Measurements from ENCODE around the gene CLDN16.

The CLDN16 gene

GRCh38 chr3:190371152-190371551, 16.8 kb upstream of the CLDN16 start:
- TF ChIP-seq CTCF (IDR thresholded peaks at IDR 0.05; ENCODE audit: insufficient read depth, low read length, missing control alignments), result no peak
- no peak overlapping the region for H3K4me3 ChIP-seq (ENCODE audit: low read depth, low read length)
- POLR2A ChIA-PET, result no interaction called here
- CTCF ChIA-PET, result interaction anchor here (0.6 kb wide), 1 partner anchor 42 kb away, joined by 3 read pairs; no protein-coding TSS in a partner anchor
- no peak for DNase-seq (ENCODE audit: low read depth, low spot score)

- no peak for TF ChIP-seq CTCF (IDR thresholded peaks at IDR 0.05; ENCODE audit: insufficient read depth, low read length, missing control alignments)
- DNase-seq (ENCODE audit: low read depth, low spot score), result no peak
- CTCF ChIA-PET, result no interaction called here
- POLR2A ChIA-PET, result no interaction called here
- no peak overlapping the region for H3K4me3 ChIP-seq (ENCODE audit: low read depth, low read length)
Observed at GRCh38 chr3:190375246-190375645, 12.7 kb upstream of the CLDN16 start.

GRCh38 chr3:190375671-190376070, 12.3 kb upstream of the CLDN16 start:
- POLR2A ChIA-PET, result no interaction called here

GRCh38 chr3:190378240-190378891, 9.6 kb upstream of the CLDN16 start:
- peak; percentile 51 for DNase-seq (ENCODE audit: low read depth, low spot score)
- POLR2A ChIA-PET, result no interaction called here
- H3K4me3 ChIP-seq (ENCODE audit: low read depth, low read length), result no peak overlapping the region
- no peak for TF ChIP-seq CTCF (IDR thresholded peaks at IDR 0.05; ENCODE audit: insufficient read depth, low read length, missing control alignments)
- CTCF ChIA-PET, result interaction anchor here (0.7 to 4.0 kb wide), 4 partner anchors 12 to 56 kb away, joined by 3 to 15 read pairs (median 4); partner anchors contain the start of gene CLDN1

More at GRCh38 chr3:190375671-190376070, 12.3 kb upstream of the CLDN16 start:
- DNase-seq (ENCODE audit: low read depth, low spot score), result no peak
- TF ChIP-seq CTCF (IDR thresholded peaks at IDR 0.05; ENCODE audit: insufficient read depth, low read length, missing control alignments), result no peak
- CTCF ChIA-PET, result no interaction called here
- no peak overlapping the region for H3K4me3 ChIP-seq (ENCODE audit: low read depth, low read length)

GRCh38 chr3:190380184-190380583, 7.8 kb upstream of the CLDN16 start:
- no peak for TF ChIP-seq CTCF (IDR thresholded peaks at IDR 0.05; ENCODE audit: insufficient read depth, low read length, missing control alignments)
- CTCF ChIA-PET, result interaction anchor here (4.0 kb wide), 1 partner anchor 58 kb away, joined by 15 read pairs; the partner anchor contains the start of gene CLDN1
- POLR2A ChIA-PET, result no interaction called here
- H3K4me3 ChIP-seq (ENCODE audit: low read depth, low read length), result no peak overlapping the region
- DNase-seq (ENCODE audit: low read depth, low spot score), result no peak

- DNase-seq (ENCODE audit: low read depth, low spot score), result no peak
- CTCF ChIA-PET, result no interaction called here
- POLR2A ChIA-PET, result no interaction called here
- no peak overlapping the region for H3K4me3 ChIP-seq (ENCODE audit: low read depth, low read length)
- TF ChIP-seq CTCF (IDR thresholded peaks at IDR 0.05; ENCODE audit: insufficient read depth, low read length, missing control alignments), result no peak
Observed at GRCh38 chr3:190381441-190381840, 6.5 kb upstream of the CLDN16 start.
